ENCODE measurements around the gene CCDC146. TPM values are rescaled to one million over a fixed set of nuclear protein-coding genes. Genes with fewer than 3 reads are reported as not detected.
"Not testable (repeated sequence)": the region's sequence is repeated elsewhere in the genome, so short reads cannot be mapped to it uniquely, and the experiment has no call there.

CCDC146 gene
- total and polyA plus RNA-seq, 10 of the 15 experiments (the other 5 are each of a cell fraction or from before 2014, with no cell fraction given) = 0.28 to 5.3 (median 1.3) TPM

- TF ChIP-seq, protein P1, sequence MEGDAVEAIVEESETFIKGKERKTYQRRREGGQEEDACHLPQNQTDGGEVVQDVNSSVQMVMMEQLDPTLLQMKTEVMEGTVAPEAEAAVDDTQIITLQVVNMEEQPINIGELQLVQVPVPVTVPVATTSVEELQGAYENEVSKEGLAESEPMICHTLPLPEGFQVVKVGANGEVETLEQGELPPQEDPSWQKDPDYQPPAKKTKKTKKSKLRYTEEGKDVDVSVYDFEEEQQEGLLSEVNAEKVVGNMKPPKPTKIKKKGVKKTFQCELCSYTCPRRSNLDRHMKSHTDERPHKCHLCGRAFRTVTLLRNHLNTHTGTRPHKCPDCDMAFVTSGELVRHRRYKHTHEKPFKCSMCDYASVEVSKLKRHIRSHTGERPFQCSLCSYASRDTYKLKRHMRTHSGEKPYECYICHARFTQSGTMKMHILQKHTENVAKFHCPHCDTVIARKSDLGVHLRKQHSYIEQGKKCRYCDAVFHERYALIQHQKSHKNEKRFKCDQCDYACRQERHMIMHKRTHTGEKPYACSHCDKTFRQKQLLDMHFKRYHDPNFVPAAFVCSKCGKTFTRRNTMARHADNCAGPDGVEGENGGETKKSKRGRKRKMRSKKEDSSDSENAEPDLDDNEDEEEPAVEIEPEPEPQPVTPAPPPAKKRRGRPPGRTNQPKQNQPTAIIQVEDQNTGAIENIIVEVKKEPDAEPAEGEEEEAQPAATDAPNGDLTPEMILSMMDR (IDR thresholded peaks at IDR 0.05 in 2 of 3, conservative IDR thresholded peaks at IDR 0.05 in 1 of 3; ENCODE audit: control insufficient read depth in 2 of 3, extremely low read depth in 1 of 3, insufficient read depth in 1 of 3, low read depth in 3 of 3, low read length in 3 of 3) = no peak
- TF ChIP-seq TCF3 (IDR thresholded peaks at IDR 0.05; ENCODE audit: borderline replicate concordance, insufficient read depth, low read depth, low read length) = no peak
- TF ChIP-seq MEF2B (IDR thresholded peaks at IDR 0.05; ENCODE audit: partially characterized antibody, poor library complexity, severe bottlenecking) = peak; percentile 59
- TF ChIP-seq SIN3A (IDR thresholded peaks at IDR 0.05; ENCODE audit: low read depth, low read length) = no peak
- TF ChIP-seq, protein P2, sequence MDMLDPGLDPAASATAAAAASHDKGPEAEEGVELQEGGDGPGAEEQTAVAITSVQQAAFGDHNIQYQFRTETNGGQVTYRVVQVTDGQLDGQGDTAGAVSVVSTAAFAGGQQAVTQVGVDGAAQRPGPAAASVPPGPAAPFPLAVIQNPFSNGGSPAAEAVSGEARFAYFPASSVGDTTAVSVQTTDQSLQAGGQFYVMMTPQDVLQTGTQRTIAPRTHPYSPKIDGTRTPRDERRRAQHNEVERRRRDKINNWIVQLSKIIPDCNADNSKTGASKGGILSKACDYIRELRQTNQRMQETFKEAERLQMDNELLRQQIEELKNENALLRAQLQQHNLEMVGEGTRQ (IDR thresholded peaks at IDR 0.05; ENCODE audit: borderline replicate concordance, low read depth, low read length) = no peak
- no peak for TF ChIP-seq KLF5 (IDR thresholded peaks at IDR 0.05; ENCODE audit: partially characterized antibody)
- no peak for TF ChIP-seq RAD21 (IDR thresholded peaks at IDR 0.05; ENCODE audit: insufficient read depth, low read depth, low read length)
- no peak for TF ChIP-seq ELK1 (IDR thresholded peaks at IDR 0.05; ENCODE audit: low read depth, low read length)
- TF ChIP-seq, protein P3, sequence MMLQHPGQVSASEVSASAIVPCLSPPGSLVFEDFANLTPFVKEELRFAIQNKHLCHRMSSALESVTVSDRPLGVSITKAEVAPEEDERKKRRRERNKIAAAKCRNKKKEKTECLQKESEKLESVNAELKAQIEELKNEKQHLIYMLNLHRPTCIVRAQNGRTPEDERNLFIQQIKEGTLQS (IDR thresholded peaks at IDR 0.05; ENCODE audit: borderline replicate concordance, extremely low read depth, low read depth, low read length) = no peak
- no peak for TF ChIP-seq CREB1 (IDR thresholded peaks at IDR 0.05; ENCODE audit: low read depth)
- TF ChIP-seq ASH2L (IDR thresholded peaks at IDR 0.05; ENCODE audit: borderline replicate concordance, low read depth) = no peak
- TF ChIP-seq NRF1 (conservative IDR thresholded peaks at IDR 0.05; ENCODE audit: low read depth, low read length) = no peak
- peak; percentile 47 for TF ChIP-seq SPI1 (IDR thresholded peaks at IDR 0.05; ENCODE audit: borderline replicate concordance, insufficient read depth, low read depth, low read length)
- TF ChIP-seq EP300 (IDR thresholded peaks at IDR 0.05; ENCODE audit: borderline replicate concordance in 1 of 2, control insufficient read depth in 1 of 2, low read depth in 2 of 2, low read length in 2 of 2) = 0 out of 4 replicates have a peak, but pooled peaks of 1 of the 2 experiments have one; percentile 23
- TF ChIP-seq IKZF1 (conservative IDR thresholded peaks at IDR 0.05) = 0 out of 2 replicates have a peak, but pooled peaks have one; percentile 13
- no peak for TF ChIP-seq NFYB (IDR thresholded peaks at IDR 0.05; ENCODE audit: insufficient read depth, low read depth, low read length)
- TF ChIP-seq SRF (IDR thresholded peaks at IDR 0.05; ENCODE audit: low read depth in 2 of 2, low read length in 2 of 2) = no peak
Observed at GRCh38 chr7:77157446-77157845, 35.0 kb downstream of the CCDC146 start (continued).

DNA sequence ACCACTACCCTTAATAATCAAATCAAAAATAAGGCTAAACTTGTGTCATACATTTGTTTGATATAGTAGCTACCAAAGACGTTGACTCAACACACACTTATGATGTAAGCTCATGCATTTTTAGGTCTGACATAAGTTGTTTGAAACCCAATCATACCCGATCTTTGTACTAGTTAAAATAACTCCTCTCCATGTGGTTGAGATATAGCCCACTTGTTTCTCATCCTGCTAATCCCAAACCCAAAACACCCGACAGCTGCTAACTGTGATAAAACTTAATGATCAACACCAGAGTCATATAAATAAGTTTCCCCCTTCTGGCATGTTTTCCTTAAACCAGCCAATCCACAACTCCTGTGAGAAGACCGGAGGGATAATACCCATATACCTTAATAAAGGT is 48.7 kb downstream of the CCDC146 start:
- SMC1A ChIA-PET (ENCODE audit: uncharacterized antibody, unreplicated experiment); POLR2A ChIA-PET; H3K4me2 ChIP-seq (ENCODE audit: control insufficient read depth, insufficient read depth); in situ Hi-C loops (cut with MboI); H4K20me1 ChIP-seq (ENCODE audit: control insufficient read depth, insufficient read depth); H3K4me1 ChIP-seq (ENCODE audit: control insufficient read depth, insufficient read depth, low read length); BruUV-seq (replicated peaks); H3K36me3 ChIP-seq (ENCODE audit: control insufficient read depth in 2 of 2, insufficient read depth in 2 of 2, low read length in 1 of 2); H3K27me3 ChIP-seq (replicated peaks in 1 of 2; ENCODE audit: control insufficient read depth in 2 of 2, insufficient read depth in 2 of 2, low read length in 1 of 2); DNase-seq (ENCODE audit: low read depth, low spot score); H2AFZ ChIP-seq (ENCODE audit: control insufficient read depth, low read depth, low read length); H3K9me3 ChIP-seq (replicated peaks; ENCODE audit: control insufficient read depth, insufficient read depth, low read length); CTCF ChIA-PET; H3K79me2 ChIP-seq (ENCODE audit: control insufficient read depth, insufficient read depth, low read length); H3K27ac ChIP-seq (ENCODE audit: control insufficient read depth, insufficient read depth); intact Hi-C loops (cut with micrococcal nuclease; ENCODE audit: unreplicated experiment); H3K4me3 ChIP-seq; RAD21 ChIA-PET (ENCODE audit: unreplicated experiment); H3K9ac ChIP-seq (ENCODE audit: control insufficient read depth, insufficient read depth, low read length); ATAC-seq: not testable (repeated sequence)
- 99% methylated on average over 4 of the region's 4 CpGs for WGBS (ENCODE audit: insufficient coverage, insufficient replicate concordance, low lambda C conversion rate, missing lambda C conversion rate)
- peak; percentile 35 for FAIRE-seq

Data from GM12878 (cell line).